DND-41 (cell line): ENCODE results near the gene CDH11.

ENCODE experiments used
- ATAC-seq: fragments of 200-7000 bp; cut with Tn5 transposase; 3 replicates; pipeline ENCODE4 v1.9.1; 2021; ENCODE audit warnings: low read depth; ENCODE audit not compliant: insufficient read depth
- DNase-seq: peaks from one replicate; pipeline ENCODE4 v3.0.0-alpha.2; 2020
- H2AFZ ChIP-seq: 2 replicates; pipeline ENCODE4 v1.6.0; 2012; ENCODE audit warnings: low read depth, low read length
- H3K27ac ChIP-seq: 2 replicates; pipeline ENCODE4 v1.5.1; 2012; ENCODE audit warnings: low read length, inconsistent platforms
- H3K27me3 ChIP-seq: fragments of 200-600 bp; sonication (generic); 2 replicates; pipeline ENCODE4 v1.6.0; 2012; ENCODE audit warnings: low read length, mild to moderate bottlenecking, inconsistent platforms; ENCODE audit not compliant: insufficient read depth, poor library complexity
- H3K36me3 ChIP-seq: 2 replicates; pipeline ENCODE4 v1.5.1; 2012; ENCODE audit warnings: low read length, inconsistent platforms; ENCODE audit not compliant: insufficient read depth
- H3K4me1 ChIP-seq: 2 replicates; pipeline ENCODE4 v1.5.1; 2012; ENCODE audit warnings: mild to moderate bottlenecking, low read length; ENCODE audit not compliant: insufficient read depth
- H3K4me2 ChIP-seq: 2 replicates; pipeline ENCODE4 v1.6.0; 2012; ENCODE audit warnings: mild to moderate bottlenecking, moderate library complexity, low read length, inconsistent platforms; ENCODE audit not compliant: insufficient read depth
- H3K4me3 ChIP-seq, 2 experiments: fragments of 200-600 bp in 1 of 2; shearing (Covaris generic) in 1 of 2; 2 replicates each; pipeline ENCODE4 v1.5.1; 2012 to 2016; ENCODE audit warnings: inconsistent platforms in 2 of 2, low read length in 2 of 2, mild to moderate bottlenecking in 2 of 2, low read depth in 1 of 2, moderate library complexity in 1 of 2
- H3K79me2 ChIP-seq: 2 replicates; pipeline ENCODE4 v1.6.0; 2012; ENCODE audit warnings: low read length, inconsistent platforms; ENCODE audit not compliant: insufficient read depth
- H3K9ac ChIP-seq: 2 replicates; pipeline ENCODE4 v1.6.0; 2012; ENCODE audit warnings: low read depth, mild to moderate bottlenecking, inconsistent platforms, low read length, moderate library complexity
- H3K9me3 ChIP-seq: 2 replicates; pipeline ENCODE4 v1.5.1; 2012; ENCODE audit warnings: low read length, moderate library complexity, mild to moderate bottlenecking, inconsistent platforms; ENCODE audit not compliant: insufficient read depth, severe bottlenecking
- H4K20me1 ChIP-seq: 2 replicates; pipeline ENCODE4 v1.6.0; 2012; ENCODE audit warnings: low read length; ENCODE audit not compliant: insufficient read depth
- CTCF ChIP-seq: IDR thresholded peaks from 2 replicates; pipeline ENCODE4 v1.5.1; 2012; ENCODE audit warnings: borderline replicate concordance, low read length, moderate library complexity, mild to moderate bottlenecking; ENCODE audit not compliant: poor library complexity, severe bottlenecking; ENCODE audit errors: extremely low read depth
- EZH2 ChIP-seq: IDR thresholded peaks from 3 replicates; pipeline ENCODE4 v1.6.1; 2012; ENCODE audit warnings: borderline replicate concordance, low read depth, mild to moderate bottlenecking, moderate library complexity, low read length, inconsistent platforms; ENCODE audit not compliant: severe bottlenecking

The CDH11 gene

GRCh38 chr16:64982581-64982980 lies 139.3 kb downstream of the CDH11 start:
- Histone ChIP-seq H3K27me3 (no peaks in the 10 kb centered on the region), H3K4me2 (no peak overlapping the region), H3K9me3 (no peaks in the 10 kb centered on the region), H3K4me3 (no peak overlapping the region), H3K27ac (no peak overlapping the region), H3K9ac (no peak overlapping the region), H2AFZ (no peak overlapping the region), H3K4me1 (no peaks in the 10 kb centered on the region), H4K20me1 (no peaks in the 10 kb centered on the region), H3K79me2 (no peaks in the 10 kb centered on the region), H3K36me3 (no peaks in the 10 kb centered on the region)
- TF ChIP-seq EZH2 (no peak), CTCF (no peak)
- no peak for DNase-seq
- ATAC-seq, result no peak

- ATAC-seq, result no peak
- Histone ChIP-seq H4K20me1 (no peaks in the 10 kb centered on the region), H3K27me3 (no peaks in the 10 kb centered on the region), H3K36me3 (no peaks in the 10 kb centered on the region), H3K27ac (no peak overlapping the region), H3K4me2 (no peak overlapping the region), H3K79me2 (no peaks in the 10 kb centered on the region), H3K9me3 (no peaks in the 10 kb centered on the region), H3K4me3 (no peak overlapping the region), H3K9ac (no peak overlapping the region), H3K4me1 (no peaks in the 10 kb centered on the region), H2AFZ (peak overlapping the region; percentile 39; the same call in 1 of the 2 replicates)
- no peak for TF ChIP-seq CTCF
- no peak for TF ChIP-seq EZH2
- DNase-seq, result no peak
Observed at GRCh38 chr16:64981568-64982281, 140.1 kb downstream of the CDH11 start.

- ATAC-seq, result no peak
- no peaks in the 10 kb centered on the region for H3K79me2 ChIP-seq
- no peaks in the 10 kb centered on the region for H3K9me3 ChIP-seq
- H3K27me3 ChIP-seq, result no peaks in the 10 kb centered on the region
- no peaks in the 10 kb centered on the region for H3K36me3 ChIP-seq
- no peak overlapping the region for H3K27ac ChIP-seq
- no peak overlapping the region for H3K9ac ChIP-seq
- TF ChIP-seq EZH2, result no peak
- TF ChIP-seq CTCF, result no peak
- H3K4me2 ChIP-seq, result no peak overlapping the region
- H4K20me1 ChIP-seq, result no peaks in the 10 kb centered on the region
- no peak overlapping the region for H2AFZ ChIP-seq
- no peak overlapping the region for H3K4me3 ChIP-seq
- no peak for DNase-seq
- H3K4me1 ChIP-seq, result no peaks in the 10 kb centered on the region
Observed at GRCh38 chr16:64977206-64977920, 144.5 kb downstream of the CDH11 start.
